Esophagus (tissue), 2 donors: Measurements from ENCODE around the gene FAM181A. TPM values are rescaled to one million over a fixed set of nuclear protein-coding genes. Genes with fewer than 3 reads are reported as not detected.

Source experiments
- H3K27ac ChIP-seq, 2 donors: one replicate each; pipeline ENCODE4 v1.5.1; 2013; ENCODE audit warnings: low read depth in 2 of 2, mild to moderate bottlenecking in 2 of 2, inconsistent platforms in 1 of 2, low read length in 1 of 2, moderate library complexity in 1 of 2
- H3K27me3 ChIP-seq, 2 donors: one replicate each; pipeline ENCODE4 v1.6.1; 2013; ENCODE audit warnings: low read length in 2 of 2, control low read depth in 1 of 2, mild to moderate bottlenecking in 1 of 2; ENCODE audit not compliant: insufficient read depth in 2 of 2, control insufficient read depth in 1 of 2
- H3K36me3 ChIP-seq, 2 donors: one replicate each; pipeline ENCODE4 v1.6.1; 2013; ENCODE audit warnings: low read length in 1 of 2; ENCODE audit not compliant: control insufficient read depth in 2 of 2, insufficient read depth in 2 of 2
- H3K4me1 ChIP-seq, 2 donors: one replicate each; pipeline ENCODE4 v1.6.1; 2013; ENCODE audit warnings: low read length in 1 of 2; ENCODE audit not compliant: control insufficient read depth in 2 of 2, insufficient read depth in 2 of 2
- H3K4me3 ChIP-seq, 2 donors: one replicate each; pipeline ENCODE4 v1.5.1; 2013; ENCODE audit warnings: low read length in 2 of 2, mild to moderate bottlenecking in 2 of 2, low read depth in 1 of 2, moderate library complexity in 1 of 2
- H3K9me3 ChIP-seq, 2 donors: one replicate each; pipeline ENCODE4 v1.6.1; 2013; ENCODE audit warnings: mild to moderate bottlenecking in 2 of 2, low read depth in 1 of 2, low read length in 1 of 2, moderate library complexity in 1 of 2; ENCODE audit not compliant: control insufficient read depth in 2 of 2, insufficient read depth in 1 of 2
- WGBS, 2 donors: extraction: QIAGEN DNeasy Blood & Tissue Kit; methylation state at CpG; one replicate each; pipeline ENCODE4 v1.1.7; 2013; 5-methylcytosine and 5-hydroxymethylcytosine counted together
- polyA plus RNA-seq, 2 donors: library from polyadenylated mRNA; stranded (reverse); fragments of 200-250 nt; gene quantifications; one replicate each; pipeline ENCODE4 v1.2.3, GENCODE V29; 2013
- donor health status: healthy with polysubstance abuse.
- donor health status: Bipolar disorder and iron deficiency.

FAM181A gene
- polyA plus RNA-seq, 2 donors = not detected

DNA sequence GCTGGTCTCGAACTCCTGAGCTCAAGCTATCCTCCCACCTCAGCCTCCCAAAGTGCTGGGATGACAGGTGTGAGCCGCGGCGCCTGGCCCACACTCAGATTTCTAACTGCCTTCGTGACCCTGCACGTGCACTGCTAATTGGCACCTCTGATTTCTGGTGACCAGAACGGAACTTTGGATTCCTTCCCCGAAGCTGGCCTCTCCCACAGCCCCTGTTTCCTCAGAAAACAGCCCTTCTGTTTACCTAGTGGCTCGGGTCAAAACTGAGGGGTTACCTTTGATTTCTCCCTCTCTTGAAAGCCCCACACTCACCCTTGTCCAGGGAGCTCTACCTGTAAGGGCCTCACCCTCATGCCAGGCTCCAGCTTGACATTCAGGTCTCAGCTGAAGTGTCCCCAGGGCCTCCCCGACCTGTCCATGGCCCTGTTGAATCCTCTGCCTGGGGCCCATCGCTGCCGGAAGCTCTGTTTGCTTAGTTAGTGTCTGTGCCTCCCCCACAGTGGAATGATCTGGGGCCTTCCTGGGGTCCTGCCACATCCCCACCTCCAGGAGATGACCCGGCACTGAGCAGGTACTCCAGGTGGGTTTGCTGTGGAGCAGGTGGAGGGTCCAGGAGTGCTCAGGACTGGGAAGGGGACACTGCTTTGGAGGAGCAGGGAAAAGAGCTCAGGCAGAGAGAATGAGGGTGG lies 24.4 kb upstream of the FAM181A start:
- WGBS, 2 donors = 81 to 82% methylated on average over 13 of the region's 13 CpGs
- Histone ChIP-seq H3K27ac (no peak overlapping the region), H3K9me3 (no peaks in the 10 kb centered on the region), H3K4me1 (peaks cover 0 to 1% of the 10 kb centered on the region in 2 donors), H3K36me3 (no peaks in the 10 kb centered on the region), H3K27me3 (no peaks in the 10 kb centered on the region), H3K4me3 (no peak overlapping the region)

DNA sequence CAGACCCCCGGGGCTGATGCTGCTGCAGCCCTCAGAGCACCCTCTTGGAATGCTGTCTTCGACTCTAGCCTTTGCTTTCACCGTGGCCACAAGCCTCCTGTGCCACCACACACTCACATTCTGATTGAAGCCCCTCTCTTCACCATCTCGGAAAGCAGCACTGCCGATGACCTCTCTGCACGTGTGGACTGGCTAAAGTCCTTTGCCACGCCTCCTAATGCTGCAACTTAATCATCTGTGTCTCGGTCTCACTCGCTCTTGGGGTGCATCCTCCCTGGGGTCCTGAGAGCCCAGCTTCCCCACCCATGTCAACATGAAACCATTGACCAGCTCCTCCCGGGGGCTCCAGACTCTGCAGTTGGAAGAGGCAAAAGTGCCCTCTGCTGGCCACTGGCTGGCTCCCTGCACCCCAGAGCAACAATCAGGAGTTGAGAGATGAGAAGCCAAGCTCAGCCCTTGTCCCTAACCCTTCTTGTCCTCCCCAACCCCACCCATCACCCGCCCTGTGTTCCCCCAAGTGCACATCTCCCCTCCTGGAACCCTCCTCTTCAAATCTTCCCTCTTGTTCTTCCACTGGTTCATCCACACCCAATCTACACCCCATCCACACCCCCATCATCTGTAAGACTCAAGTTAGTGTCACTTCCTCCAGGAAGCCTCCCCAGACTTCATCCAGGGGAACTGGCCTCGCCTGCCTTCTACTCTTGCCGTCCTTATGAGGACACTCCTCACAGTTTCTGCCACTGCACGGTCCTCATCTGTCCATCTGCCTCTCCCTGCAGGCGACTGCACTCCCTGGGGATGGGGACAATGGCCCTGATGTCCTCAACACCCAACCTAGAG lies 23.6 kb upstream of the FAM181A start:
- Histone ChIP-seq H3K9me3 (no peaks in the 10 kb centered on the region), H3K4me3 (no peak overlapping the region), H3K27me3 (no peaks in the 10 kb centered on the region), H3K36me3 (no peaks in the 10 kb centered on the region), H3K27ac (no peak overlapping the region), H3K4me1 (peaks cover 0 to 1% of the 10 kb centered on the region in 2 donors)
- WGBS, 2 donors = 48 to 53% methylated on average over 15 of the region's 15 CpGs

DNA sequence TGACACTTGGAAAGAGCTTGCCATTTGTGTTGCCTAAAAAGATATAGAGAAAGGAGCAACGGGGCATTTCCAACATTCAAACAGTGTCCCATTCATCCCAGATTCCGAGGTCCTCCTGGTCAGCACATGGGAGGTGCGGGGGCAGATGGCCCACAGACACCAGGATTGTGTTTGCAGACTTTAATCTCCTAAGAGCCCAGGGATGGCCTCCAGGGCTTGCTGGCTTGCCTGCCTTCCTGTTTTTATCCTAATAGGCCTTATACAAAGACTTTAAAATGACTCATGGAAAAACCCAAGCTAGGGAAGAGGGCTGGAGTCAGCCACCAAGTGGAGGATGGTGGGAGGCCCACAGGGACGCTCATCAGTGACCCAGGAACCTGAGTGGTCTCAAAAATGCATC lies 21.5 kb upstream of the FAM181A start:
- Histone ChIP-seq H3K27ac (no peak overlapping the region), H3K36me3 (no peaks in the 10 kb centered on the region), H3K4me1 (peaks cover 1 to 2% of the 10 kb centered on the region in 2 donors), H3K9me3 (peaks cover 0 to 2% of the 10 kb centered on the region in 2 donors), H3K27me3 (no peaks in the 10 kb centered on the region), H3K4me3 (no peak overlapping the region)
- 73 to 77% methylated on average over 4 of the region's 4 CpGs for WGBS, 2 donors

DNA sequence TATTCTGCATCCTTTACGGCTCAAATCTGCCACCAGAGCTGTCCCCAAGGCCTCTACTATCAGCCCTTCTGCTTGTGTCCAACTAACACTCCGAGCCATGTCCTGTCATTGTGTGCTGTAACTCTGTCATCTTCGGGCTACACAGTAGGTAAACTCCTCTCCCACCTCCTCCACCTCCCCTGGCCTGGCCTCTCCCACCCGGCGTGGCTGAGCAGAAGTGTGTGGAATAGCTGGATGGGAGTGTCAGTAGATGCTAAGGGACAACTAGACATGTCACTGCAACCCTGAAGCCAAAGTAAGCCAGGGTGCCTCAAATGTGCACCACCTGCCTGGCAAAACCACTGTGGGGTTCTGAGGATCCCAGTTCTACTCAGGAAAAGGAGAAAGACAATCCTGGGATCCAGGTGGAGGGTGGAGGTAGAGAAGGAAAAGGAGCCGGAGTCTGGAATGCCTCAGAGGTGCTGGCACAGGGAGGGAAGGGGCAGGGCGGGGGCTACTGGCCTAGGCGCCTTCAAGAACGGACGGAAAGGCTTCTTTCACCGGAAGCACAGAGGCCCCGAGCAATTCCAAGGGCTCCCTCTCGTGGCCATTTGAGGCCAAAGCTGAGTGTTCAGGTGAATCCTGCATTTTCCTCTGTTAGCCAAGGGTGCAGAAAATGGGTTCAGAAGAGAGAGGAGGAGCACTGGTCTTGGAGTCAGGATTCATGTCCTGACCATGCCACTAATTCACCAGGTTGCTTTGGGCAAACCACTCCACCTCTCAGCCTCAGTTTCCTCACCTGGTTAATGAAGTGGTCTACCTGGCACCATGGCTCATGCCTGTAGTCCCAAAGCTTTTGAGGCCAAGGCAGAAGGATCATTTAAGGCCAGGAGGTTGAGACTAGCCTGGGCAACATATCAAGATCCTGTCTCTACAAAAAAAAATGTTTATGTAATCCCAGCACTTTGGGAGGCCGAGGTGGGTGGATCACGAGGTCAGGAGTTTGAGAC lies 20.5 kb upstream of the FAM181A start:
- WGBS, 2 donors = 49 to 51% methylated on average over 15 of the region's 15 CpGs
- no peaks in the 10 kb centered on the region for H3K27me3 ChIP-seq
- no peak overlapping the region for H3K4me3 ChIP-seq
- H3K36me3 ChIP-seq = no peaks in the 10 kb centered on the region
- no peak overlapping the region for H3K27ac ChIP-seq
- peaks cover 1 to 2% of the 10 kb centered on the region in 2 donors for H3K4me1 ChIP-seq
- peaks cover 0 to 2% of the 10 kb centered on the region in 2 donors for H3K9me3 ChIP-seq

DNA sequence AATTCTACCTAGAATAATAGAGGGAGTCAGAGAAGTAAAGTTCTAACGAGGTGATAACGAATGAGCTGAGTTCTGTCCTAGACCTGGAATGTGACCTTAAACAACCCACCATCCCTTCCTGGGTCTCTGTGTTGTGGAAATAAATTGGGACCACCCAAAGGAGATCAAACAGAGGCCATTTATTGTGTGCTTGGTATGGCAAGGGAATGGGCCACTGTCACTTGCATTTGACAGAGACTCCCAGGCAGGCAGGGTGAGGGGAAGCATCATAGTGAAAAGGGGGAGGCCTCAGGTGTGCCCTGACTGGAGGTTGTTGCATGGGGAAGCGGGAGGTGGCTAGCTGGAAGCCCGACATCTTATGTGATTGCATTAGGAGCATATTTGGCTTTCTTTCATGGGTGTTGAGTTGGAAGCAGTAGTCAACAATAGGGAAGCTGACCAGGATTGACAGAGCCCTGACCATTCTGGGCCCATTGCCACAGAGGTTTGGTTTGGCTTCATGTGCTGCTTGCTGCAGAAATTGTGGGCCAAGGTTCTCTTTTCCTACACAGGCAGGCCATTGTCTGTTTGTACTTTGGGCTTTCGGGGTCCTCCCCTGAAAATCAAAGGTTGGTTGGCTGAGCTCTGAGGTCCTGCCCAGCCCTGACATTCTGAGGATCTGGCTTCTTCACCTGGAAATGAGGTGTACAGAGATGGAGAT lies 17.6 kb upstream of the FAM181A start:
- H3K27me3 ChIP-seq = no peaks in the 10 kb centered on the region
- H3K36me3 ChIP-seq = no peaks in the 10 kb centered on the region
- H3K4me1 ChIP-seq = peaks cover 2 to 3% of the 10 kb centered on the region in 2 donors
- no peak overlapping the region for H3K4me3 ChIP-seq
- no peak overlapping the region for H3K27ac ChIP-seq
- H3K9me3 ChIP-seq = peaks cover 0 to 6% of the 10 kb centered on the region in 2 donors
- WGBS, 2 donors = 82 to 84% methylated on average over 5 of the region's 5 CpGs

DNA sequence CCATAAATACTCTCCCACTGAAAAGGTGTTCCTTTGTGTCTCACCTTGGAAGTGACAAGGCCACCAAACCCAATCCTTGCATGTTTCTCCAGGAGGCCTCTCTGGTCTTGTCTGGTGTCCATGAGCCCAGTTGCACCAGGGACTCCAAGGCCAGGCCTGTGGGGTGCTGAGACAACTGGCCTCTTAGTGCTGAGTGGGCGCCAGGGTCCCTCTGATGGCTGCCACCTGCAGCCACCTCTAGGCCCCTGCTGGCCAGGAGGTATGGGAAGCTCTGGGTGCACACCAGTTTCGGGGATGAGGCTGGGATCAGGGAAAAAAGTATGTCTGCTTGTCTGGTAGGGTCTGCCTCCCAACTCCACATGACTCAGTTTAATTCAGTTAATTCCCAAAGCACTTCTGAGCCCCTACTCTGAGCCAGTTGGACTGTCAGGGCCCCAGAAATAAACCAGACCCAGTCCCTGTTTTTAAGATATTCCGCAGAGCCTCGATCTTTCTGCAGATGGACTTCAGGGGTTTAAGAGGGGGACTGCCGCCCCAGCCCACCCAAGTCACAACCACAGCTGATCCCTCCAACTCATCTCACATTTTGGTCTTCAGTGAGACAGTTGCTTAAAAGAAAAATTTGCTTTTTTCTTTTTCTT lies 15.0 kb upstream of the FAM181A start:
- H3K27me3 ChIP-seq = no peaks in the 10 kb centered on the region
- no peak overlapping the region for H3K4me3 ChIP-seq
- 83 to 87% methylated on average over 5 of the region's 5 CpGs for WGBS, 2 donors
- no peak overlapping the region for H3K27ac ChIP-seq
- no peaks in the 10 kb centered on the region for H3K36me3 ChIP-seq
- H3K9me3 ChIP-seq = peaks cover 0 to 6% of the 10 kb centered on the region in 2 donors
- H3K4me1 ChIP-seq = peaks cover 2 to 3% of the 10 kb centered on the region in 2 donors

DNA sequence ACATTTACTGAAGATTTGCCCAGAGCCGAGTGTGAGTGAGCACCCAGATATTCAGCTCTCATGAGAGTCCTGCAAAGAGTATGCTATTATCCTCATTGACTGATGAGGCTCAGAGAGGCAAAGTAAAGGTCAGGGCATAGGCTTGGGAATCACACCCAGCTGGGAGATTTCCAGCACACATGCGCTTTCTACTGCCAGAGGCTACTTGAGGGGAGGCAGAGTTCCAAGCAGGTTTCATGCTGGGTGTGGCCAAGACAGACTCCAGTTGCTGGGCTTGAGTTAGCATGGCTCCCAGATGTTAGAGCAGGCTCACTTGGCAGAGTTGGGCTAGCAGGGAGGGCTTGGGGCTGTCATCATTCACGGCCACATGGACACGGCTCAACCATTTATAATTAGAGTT lies 14.4 kb upstream of the FAM181A start:
- H3K27ac ChIP-seq = no peak overlapping the region
- no peak overlapping the region for H3K4me3 ChIP-seq
- 57 to 84% methylated on average over 4 of the region's 4 CpGs for WGBS, 2 donors
- H3K9me3 ChIP-seq = peaks cover 0 to 6% of the 10 kb centered on the region in 2 donors
- H3K27me3 ChIP-seq = no peaks in the 10 kb centered on the region
- peaks cover 2 to 3% of the 10 kb centered on the region in 2 donors for H3K4me1 ChIP-seq
- H3K36me3 ChIP-seq = no peaks in the 10 kb centered on the region

DNA sequence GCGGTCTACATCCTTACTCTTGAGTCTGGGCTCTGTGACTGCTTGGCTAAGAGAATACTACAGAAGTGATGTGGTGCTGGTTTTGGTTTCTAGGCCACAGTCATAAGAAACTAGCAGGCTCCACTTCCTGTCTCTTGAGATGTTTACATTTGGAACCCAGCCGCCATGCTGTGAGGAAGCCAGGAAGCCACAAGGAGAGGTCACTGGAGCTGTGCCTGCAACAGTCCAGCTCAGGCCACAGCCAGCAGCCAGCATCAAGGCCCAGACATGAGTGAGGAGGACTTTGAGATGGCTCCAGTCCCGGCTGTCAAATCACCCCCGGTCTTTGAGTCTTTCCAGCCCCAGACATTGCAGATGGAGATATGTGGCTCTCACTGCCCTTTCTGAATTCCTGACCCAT lies 12.9 kb upstream of the FAM181A start:
- Histone ChIP-seq H3K36me3 (no peaks in the 10 kb centered on the region), H3K27me3 (no peaks in the 10 kb centered on the region), H3K4me3 (no peak overlapping the region), H3K4me1 (peaks cover 2 to 3% of the 10 kb centered on the region in 2 donors), H3K27ac (no peak overlapping the region), H3K9me3 (peaks cover 0 to 4% of the 10 kb centered on the region in 2 donors)
- 86 to 89% methylated on average over 4 of the region's 4 CpGs for WGBS, 2 donors
